HuH-7 (cell line): ENCODE results near the gene TXNDC17.
"Not testable (repeated sequence)": the region's sequence is repeated elsewhere in the genome, so short reads cannot be mapped to it uniquely, and the experiment has no call there.

ENCODE experiments used
- DNase-seq: peaks from one replicate; pipeline ENCODE4 v3.0.0; 2011; ENCODE audit warnings: low spot score

Gene TXNDC17

DNA sequence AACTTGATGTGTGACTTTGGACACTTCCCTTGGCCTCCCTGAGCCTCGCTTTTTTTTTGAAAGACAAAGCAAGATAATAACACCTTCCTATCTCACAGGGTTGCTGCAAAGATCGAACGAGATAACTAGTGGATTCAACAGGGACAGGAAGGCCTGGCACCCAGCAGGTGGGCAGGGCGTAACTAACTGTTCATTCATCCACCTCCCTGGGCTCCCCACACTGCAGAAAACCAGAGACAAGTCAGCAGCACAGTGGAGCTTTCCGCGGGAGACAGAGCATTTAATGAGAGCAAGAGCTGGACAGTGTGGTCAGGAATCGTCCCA, 43.6 kb downstream of the TXNDC17 start:
- no peak for DNase-seq

DNA sequence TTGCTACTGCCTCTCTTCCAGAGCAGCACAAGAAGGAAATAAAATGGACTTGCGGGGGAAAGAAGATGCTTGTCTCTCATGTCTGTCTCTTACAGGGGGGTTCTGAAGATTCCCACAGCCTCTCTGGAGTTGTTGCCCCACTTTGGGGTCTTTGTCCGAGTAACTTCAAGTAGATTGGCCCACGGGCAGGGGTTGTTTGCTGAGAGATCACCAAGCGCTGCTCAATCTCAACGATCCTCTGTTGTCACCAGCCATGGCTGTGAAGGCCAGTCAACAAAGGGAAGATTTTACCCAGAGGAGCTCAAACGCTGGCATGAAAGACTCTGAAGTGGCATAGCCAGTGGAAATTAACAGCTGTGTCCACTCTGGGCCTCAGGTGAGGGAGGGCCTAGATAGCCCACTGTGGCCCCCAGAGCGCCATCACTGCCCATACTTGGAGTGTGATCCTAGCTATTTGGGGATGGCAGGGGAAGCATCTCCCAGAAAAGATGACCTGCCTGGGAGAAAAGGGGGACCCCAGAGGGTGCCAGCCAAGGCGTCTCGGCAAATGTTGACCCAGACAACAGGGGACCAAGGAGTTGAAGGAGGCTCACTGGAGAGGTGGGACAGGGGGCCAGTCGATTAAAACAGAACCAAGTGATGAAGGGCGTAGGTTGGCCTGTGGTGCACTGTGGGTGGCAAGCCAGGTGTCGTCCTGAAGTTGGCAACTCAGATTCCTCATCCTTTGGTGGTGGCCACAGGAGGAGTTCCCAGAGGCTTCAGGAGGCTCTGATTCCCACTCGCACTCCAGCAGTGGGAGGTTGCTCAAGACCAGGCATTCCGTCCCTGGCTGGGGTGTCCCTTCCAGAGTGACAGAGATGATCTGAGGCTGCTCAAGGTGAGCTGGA, 44.3 kb downstream of the TXNDC17 start:
- no peak for DNase-seq

DNA sequence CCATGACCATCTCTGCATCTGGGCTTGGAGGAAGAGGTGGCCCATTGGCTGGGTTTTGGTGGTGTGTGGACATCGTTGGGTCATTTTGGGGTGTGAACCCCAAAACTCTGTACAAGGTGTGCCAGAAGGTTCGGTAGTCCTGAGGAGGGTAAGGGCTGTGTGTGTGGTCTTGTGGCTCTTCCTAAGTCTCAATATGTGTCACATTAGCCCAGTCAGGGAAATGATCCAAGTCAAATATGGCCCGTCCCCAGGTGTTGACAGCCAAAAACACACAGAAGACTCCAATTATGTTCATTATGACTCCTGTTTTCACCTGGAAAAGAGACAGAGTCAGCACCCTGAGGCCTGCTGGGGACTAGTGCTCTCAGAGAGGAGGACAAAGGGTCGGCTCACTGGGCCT, 45.2 kb downstream of the TXNDC17 start:
- no peak for DNase-seq

DNA sequence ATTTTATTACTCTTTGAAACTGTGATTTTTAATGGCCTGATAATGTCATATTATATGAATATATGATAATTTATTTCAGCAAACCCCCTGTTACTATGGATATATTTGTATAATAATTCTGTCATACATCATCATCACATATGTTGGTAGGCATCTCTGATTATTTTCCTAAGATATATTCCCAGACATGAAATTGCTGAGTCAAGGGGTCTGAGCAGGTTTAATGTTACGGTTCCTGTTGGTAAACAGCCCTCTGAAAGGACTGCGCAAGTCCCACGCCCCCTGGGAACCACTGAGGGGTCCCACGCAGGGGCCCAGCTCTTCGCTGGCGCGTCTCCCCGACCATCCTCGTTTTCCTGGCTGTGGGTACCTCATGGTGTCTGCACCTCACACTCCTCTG, 48.1 kb downstream of the TXNDC17 start:
- DNase-seq = no peak

DNA sequence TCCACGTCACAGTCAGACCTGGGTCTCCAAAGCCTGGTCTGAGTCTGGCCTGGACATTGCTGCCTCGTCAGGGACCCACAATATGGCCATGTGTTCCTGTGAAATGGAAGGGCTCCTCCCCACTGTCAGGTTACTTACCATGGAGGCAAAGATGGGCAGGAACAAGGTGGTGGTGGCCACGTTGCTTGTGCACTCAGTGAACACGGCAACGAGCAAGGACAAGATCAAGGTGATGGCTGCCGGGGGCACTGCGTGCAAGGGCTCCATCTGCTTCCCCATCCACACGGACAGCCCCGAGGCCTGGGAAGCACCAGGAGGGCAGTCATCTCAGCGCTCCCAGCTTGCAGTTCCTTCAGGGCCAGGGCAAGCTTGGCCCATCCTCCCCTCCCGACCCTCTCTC, 49.8 kb downstream of the TXNDC17 start:
- DNase-seq = no peak

DNA sequence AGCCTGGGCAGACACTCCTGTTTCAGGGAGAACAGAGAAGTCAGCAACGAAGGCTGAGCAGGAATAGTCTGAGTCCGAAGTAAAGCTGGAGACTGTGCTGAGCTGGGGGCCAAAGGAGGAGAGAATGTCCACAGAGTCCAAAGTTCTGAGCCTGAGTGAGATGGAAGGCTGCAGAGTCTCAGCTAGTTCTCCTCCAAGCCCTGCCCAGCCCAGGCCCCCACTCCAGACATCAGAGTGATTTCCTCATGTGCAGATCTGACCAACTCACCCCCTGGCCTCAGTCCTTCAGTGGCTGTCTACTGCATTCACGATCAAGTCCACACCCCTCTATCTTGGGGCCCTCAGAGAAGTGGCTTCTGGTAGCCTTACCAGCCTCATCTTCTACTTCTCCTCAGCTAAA, 50.7 kb downstream of the TXNDC17 start:
- DNase-seq = no peak

DNA sequence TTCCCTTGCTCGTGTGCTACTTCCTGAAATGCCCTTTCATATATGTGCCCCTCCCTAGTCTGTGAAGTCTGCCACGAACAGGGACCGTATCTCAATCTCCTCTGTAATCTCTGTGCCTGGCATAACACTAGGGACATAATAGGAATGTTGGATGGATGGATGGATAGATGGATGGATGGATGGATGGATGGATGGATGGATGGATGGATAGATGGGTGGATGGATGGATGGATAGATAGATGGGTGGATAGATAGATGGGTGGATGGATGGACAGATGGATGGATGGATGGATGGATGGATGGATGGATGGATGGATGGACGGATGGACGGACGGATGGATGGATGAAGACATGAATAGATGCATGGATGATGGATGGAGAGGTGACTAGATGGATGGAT, 51.1 kb downstream of the TXNDC17 start:
- not testable (repeated sequence) for DNase-seq
